H1 (cell line): ENCODE data around the gene SH3D19. TPM values are rescaled to one million over a fixed set of nuclear protein-coding genes. Genes with fewer than 3 reads are reported as not detected.

Experiments used
- NANOG ChIP-seq: IDR thresholded peaks from 2 replicates; pipeline ENCODE4 v1.6.1; 2011; ENCODE audit warnings: low read length, low read depth, mild to moderate bottlenecking, inconsistent platforms; ENCODE audit not compliant: insufficient read depth, poor library complexity, severe bottlenecking
- RAD21 ChIP-seq, 2 experiments: IDR thresholded peaks in 1 of 2; conservative IDR thresholded peaks in 1 of 2; 2 replicates each; pipeline ENCODE4 v1.6.1; 2011; ENCODE audit warnings: low read depth in 2 of 2, low read length in 2 of 2, improper control_type of control experiment in 1 of 2, inconsistent platforms in 1 of 2, mild to moderate bottlenecking in 1 of 2, moderate library complexity in 1 of 2
- RFX5 ChIP-seq: IDR thresholded peaks from 2 replicates; pipeline ENCODE4 v1.6.1; 2011; ENCODE audit warnings: low read depth, low read length, improper control_type of control experiment, borderline replicate concordance
- SP2 ChIP-seq: IDR thresholded peaks from 2 replicates; pipeline ENCODE4 v1.6.1; 2012; ENCODE audit warnings: mild to moderate bottlenecking, low read length, inconsistent platforms
- TAF7 ChIP-seq: optimal IDR thresholded peaks from 2 replicates; pipeline ENCODE3; 2011; ENCODE audit warnings: low read depth, mild to moderate bottlenecking, inconsistent platforms, low read length, moderate library complexity, borderline replicate concordance
- polyA plus RNA-seq, 7 experiments: library from polyadenylated mRNA; depleted of rRNA in 3 of 7; stranded (reverse) in 5 of 7; unstranded in 2 of 7; fragments of >200 nt in 5 of 7; fragments of 200-250 nt in 2 of 7; gene quantifications; 1 replicate in 5 of 7; 2 replicates in 1 of 7; 4 replicates in 1 of 7; pipeline versions ENCODE4 v1.2.1 to v1.2.3, GENCODE V29; 2011 to 2013; ENCODE audit warnings: missing spikeins in 2 of 7, mixed read lengths in 2 of 7
- total RNA-seq: library from RNA; stranded (reverse); fragmentation: NEBNext Ultra II Directional; extraction: Animal tissue kit (Norgen Biotek cat#: 25700); gene quantifications from 2 replicates; pipeline ENCODE4 v1.2.1, GENCODE V29; 2021

SH3D19 gene
- total and polyA plus RNA-seq, 2 of the 8 experiments (the other 6 are each of a cell fraction or from before 2014, with no cell fraction given): 11.7 to 51.3 TPM

- TF ChIP-seq RAD21 (IDR thresholded peaks at IDR 0.05 in 1 of 2, conservative IDR thresholded peaks at IDR 0.05 in 1 of 2; ENCODE audit: low read depth in 2 of 2, low read length in 2 of 2) (no peak), NANOG (no peak), RFX5 (no peak), TAF7 (no peak), SP2 (no peak)
Measured at GRCh38 chr4:151315212-151315886, 10.1 kb downstream of the SH3D19 start (continued).
